GM04504 (cell line): ENCODE results near the gene NEGR1.
A peak's percentile ranks its signal among the peaks of the same experiment; 100 is the strongest.

Source experiments
- DNase-seq: peaks from one replicate; pipeline ENCODE4 v3.0.0-alpha.2; 2012; ENCODE audit warnings: low read depth

The NEGR1 gene

DNA sequence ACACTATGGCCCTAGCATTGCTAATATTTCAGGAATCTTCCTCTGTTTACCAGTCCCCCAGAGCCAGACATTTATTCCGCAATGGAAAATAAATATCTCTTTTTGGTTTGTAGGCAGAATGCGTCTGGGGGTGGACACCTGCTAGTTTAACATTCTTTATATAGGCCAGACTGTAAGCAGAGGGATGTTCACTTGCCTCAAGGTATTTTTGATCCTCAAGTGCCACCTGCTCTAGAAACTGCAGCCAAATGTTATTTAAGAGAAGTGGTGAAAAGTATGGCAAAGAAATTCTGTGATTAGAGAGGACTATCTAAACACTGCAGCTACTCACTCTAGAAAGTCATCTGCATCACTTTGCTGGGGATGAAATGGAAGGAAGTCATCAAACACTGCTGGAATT lies 164.7 kb downstream of the NEGR1 start:
- no peak for DNase-seq

DNA sequence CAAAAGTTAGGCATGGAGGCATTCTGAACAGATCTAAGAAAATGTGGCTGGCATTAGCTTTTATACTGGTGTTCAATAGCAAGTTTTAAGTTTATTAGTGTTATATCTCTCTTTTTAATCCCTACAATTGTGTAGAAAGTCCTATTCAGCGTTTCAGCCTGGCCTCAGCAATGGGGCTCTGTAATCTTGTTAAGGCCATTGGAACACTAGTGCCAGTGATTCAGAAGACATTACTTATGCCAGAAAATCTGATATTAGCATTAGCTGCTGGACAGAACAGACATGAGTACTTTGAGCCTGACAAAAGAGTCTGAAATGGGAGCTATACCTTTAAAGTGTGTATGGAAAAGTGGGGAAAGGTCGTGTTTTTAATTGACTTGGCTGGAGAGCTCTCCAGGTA lies 167.0 kb downstream of the NEGR1 start:
- no peak for DNase-seq

DNA sequence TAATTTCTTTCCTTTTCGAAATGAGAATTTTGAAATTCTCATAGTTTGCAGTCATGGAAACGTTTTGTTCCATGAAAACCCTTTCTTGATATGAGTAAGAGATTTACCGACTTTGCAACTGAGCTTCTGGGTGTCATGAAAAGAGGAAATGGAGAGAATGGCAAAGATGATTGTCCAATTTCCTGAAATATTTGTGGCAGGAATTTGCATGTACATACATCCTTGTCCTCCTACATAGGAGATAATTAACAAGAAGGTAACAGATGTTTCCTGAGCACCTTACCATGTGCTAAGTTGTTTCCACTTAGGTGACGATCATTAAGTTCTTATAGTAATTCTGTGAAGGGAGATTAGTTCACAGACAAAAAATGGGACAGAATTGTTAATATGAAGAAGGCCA lies 170.7 kb downstream of the NEGR1 start:
- DNase-seq: no peak

DNA sequence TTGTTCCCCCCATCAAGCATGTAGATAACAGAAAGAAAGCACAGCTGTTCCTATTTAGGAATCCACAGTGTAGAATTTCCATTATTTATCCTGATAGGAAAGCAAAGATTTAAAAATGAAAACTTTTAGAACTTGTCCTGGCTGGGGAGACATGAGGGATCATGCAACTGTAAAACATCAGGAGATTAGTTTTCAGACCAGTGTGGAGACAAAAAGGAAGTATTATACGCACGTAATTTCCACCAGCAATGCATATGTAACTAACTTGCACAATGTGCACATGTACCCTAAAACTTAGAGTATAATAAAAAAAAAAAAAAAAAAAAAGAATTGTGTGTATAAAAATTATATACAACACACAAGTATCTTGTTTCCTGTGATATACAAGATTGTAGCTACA lies 172.4 kb downstream of the NEGR1 start:
- no peak for DNase-seq

DNA sequence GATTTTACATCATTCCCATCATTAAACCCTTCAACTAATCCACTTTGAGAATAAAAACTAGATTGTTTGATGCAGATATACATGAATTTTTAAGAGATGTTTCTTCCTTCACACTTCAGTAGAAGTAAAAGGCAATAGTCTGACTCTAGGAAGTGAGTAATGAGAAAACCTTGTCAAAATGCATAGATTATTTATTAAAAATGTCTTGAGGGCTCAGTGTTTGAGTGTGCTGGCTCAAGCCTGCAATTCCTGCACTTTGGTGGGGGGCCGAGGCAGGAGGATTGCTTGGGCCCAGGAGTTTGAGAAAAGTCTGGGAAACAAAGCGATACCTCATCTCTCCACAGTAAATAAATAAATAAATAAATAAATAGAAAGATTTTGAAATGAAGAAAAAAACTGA lies 177.1 kb downstream of the NEGR1 start:
- no peak for DNase-seq

DNA sequence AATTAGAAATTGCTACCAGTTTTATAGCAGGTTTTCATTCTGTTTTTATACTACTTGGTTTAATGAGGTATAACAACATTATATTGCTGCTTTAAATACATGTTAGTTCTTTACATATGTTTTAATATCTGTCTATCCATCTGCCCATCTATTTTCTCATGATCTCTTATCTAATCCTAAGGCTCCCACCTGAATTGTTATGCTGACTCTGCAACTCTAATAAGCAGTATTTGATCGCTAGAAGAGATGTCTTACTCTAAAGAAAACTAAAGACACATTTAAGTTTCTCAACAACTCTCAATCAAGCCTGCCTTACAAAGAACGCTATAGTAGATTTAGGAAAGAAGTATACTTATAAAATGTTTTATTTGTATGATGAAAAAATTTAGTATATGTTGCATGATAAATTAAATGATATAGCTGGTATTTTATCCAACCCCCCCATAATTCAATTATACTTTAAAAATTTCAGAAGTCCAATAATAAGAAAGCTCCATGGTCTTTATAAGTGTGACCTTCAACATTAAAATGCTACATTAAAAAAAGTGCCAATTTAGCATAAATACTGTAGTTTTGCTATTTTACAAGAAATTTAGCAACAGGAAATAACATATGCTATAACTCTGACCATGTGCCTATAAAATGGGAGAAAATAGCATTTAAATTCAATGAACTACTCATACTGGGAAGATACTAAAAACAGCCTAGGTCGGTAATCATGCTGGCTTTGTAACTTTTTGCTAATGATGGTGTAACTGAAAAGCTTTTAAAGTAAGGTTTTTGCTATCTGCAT lies 180.3 kb downstream of the NEGR1 start:
- no peak for DNase-seq

DNA sequence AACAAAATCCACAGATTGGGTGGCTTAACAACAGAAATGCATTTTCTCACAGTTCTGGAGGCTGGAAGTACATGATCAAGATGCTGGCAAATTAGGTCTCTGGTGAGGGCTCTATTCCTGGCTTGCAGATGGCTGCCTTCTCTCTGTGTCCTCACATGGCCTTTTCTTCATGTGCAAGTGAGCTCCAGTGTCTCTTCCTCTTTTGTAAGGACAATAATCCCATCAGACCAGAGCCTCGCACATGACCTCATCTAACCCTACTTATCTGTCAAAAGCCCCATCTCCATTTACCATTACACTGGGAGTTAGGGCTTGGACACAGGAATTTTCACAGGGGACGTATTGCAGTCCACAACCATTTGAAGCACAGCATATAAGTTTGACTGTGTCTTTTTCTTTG lies 181.6 kb downstream of the NEGR1 start:
- DNase-seq: no peak

DNA sequence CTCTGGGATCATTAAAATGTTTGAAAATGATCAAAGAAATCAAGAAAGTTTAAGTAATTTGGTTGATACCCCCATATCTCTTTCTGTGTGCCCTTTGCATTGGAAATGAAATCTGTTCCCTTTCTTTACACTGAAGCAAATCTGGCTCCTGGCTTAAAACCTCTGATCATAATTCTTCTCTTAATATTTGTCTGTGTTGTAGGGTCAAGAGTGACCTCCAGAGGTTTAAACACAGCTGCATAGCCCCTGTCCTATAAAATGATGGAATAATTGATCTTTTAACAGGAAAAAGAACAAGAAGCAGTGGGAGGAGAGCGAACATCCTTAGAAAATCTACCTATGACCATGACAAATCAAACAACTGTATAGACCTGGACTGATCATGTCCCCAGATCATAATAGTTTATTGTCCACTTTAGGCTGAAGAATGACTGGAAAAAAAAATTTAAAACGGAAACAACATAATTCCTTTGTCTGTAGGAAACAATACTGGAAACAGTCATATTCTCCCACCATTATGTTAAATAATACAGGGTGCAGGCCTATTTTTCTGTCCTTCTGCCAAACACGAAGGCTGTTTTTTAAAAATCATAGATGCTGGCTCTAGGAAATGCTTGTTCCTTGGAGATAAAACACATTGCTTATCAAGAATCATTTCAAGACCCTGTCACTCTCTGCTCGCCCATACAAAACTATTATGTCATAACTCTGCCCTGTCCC lies 184.3 kb downstream of the NEGR1 start:
- DNase-seq: no peak

DNA sequence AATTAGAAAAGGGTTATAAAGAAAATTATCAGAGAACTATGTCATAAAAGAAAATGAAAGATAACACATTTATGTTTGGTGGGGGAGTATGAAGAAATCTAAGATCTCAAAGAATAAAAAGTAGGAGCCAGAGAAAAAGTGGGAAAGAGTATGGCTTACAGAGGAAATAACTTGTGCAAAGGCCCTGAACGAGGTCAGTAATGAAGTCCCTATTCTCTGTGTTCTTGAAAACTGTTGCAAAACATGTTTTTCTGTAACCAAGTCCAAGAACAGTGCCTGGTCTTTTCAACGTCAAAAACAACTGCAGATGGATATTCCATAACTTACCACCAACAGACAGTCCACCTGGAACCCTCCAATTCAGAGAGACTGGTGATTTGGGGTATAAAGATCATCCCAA lies 188.1 kb downstream of the NEGR1 start:
- DNase-seq: no peak

DNA sequence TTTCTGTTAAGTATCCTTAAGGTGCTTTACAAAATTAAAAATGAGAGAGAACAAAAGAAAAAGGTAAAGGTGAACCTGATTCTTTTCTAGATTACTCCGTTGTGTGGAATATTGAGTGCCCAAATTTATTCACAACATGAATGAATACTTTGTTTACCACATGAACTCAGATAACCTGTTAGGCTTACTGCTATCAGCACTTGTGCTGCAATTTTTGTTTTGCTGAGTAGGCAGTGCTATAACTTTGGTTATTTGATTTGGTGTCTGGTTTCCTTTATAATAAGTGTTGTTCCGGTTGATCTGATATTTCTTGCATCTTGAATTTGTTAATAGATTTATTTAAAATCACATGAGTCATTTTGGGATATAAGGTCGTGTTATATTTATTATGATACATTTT lies 195.9 kb downstream of the NEGR1 start:
- no peak for DNase-seq

DNA sequence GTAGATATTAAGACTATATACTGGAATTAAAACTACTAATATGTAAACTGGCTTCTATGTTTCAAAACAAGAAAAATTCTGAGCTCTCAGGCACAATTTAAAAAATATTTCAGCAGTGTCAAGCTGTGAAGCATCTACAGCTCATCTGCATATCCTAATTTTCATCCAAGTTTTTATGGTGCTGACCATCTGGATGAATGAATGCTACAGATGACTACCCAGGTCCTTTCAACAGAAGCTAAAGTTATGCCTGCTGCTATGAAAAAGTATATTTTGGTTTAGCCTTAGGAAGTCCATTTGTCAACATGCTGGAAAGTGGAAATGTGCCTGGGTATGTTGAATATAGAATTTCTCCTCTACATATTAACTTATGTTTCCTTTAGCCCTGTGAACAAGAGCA lies 206.9 kb downstream of the NEGR1 start:
- no peak for DNase-seq

DNA sequence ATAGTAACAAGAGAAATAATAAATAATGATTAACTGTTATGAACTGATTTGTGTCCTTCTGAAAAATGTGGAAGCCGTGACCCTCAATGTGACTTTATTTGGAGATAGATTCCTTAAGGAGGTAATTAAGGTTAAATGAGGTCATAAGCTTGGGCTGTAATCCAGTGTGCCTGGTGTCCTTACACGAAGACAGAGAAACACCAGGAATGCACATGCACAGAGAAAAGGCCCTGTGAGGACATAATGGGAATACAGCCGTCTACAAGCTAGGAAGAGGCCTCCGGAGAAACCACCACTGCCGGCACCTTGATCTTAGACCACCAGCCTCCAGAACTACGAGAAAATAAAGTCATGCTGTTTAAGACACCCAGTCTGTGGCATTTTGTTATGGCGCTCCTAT lies 215.9 kb downstream of the NEGR1 start:
- peak; percentile 32 for DNase-seq

DNA sequence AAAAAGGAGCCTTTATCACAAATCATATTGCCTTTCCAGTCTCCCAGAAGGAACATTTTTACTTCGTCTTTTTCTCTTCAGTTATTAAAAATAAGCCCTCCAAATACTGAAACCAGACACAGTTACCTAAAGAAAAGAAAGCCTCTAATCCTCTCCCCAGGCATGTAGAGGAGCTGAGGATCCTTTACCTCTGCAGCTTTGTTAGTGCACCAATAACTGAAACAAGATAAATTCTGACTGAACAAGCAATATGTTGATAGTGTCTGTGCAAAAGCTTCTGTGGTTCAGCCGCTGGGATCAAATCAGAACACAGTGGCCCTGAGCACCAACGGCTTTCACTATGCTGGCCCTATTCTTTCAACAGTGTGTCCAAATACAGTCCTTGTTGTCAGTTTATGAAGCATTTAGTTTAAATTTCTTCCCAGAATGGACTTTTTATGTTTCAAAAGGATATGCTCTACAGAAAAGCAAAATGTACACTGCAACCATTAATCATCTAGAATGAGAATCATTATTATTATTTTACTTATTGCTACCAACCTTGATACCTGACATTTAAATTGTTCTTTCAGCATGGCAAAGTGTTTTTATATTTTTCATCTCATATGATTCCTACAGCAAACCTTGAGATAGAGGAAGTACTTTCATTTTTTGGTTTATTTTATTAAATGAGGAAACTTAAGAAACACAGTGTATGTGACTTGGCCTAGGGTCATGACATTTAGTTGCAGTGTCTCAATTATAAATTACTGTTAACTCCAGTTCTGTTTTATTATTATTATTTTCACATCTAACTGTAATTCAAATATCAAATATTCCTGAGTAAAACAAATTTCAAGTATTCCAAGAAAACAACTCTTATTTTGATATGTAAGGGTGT lies 217.9 kb downstream of the NEGR1 start:
- DNase-seq: no peak

DNA sequence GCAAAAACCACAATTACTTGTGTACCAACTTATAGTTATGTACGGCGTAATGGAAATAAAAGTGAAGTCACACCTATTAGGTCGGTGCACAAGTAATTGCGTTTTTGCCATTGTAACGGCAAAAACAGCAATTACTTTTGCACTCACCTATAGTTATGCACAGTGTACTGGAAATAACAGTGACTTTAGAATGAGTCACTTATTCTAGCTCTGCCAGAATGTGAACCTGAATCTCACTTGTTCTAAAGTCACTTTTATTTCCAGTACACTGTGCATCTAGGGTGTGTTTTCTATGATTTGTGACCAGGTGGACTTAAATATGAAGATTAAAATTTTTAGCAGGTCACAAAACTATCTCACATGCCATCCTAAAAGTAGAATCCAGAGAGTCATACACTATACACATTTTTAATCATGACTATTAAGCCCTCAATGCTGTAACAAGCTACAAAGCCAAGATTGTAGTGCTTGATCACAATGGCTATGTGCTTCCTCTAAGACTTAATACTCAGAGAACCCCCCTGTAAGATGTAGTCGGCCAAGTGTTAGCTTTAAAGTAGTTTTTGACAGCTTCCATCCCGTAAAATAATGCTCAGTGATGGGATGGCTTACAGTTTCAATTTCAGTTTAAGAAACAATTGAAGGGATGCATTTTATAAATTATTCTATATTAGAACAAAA lies 218.8 kb downstream of the NEGR1 start:
- DNase-seq: no peak

DNA sequence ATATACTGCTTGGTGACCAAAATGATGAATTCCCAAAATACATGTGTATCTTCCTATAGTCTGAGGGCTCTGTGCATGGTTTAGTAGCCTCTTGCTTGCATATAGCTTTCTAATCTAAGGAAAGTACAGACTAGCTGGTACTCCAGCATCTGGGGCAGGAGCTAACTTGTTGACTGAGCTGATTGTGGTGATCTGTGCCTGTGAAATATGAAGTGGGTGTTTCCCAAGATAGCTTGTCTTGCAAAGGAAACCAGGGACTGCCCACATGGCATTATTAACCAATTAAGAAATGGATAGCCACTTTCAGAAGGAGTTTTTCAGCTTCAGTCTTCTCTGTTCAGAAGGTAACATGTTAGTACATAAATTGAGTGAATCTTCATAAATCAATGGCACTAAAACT lies 219.8 kb downstream of the NEGR1 start:
- no peak for DNase-seq

DNA sequence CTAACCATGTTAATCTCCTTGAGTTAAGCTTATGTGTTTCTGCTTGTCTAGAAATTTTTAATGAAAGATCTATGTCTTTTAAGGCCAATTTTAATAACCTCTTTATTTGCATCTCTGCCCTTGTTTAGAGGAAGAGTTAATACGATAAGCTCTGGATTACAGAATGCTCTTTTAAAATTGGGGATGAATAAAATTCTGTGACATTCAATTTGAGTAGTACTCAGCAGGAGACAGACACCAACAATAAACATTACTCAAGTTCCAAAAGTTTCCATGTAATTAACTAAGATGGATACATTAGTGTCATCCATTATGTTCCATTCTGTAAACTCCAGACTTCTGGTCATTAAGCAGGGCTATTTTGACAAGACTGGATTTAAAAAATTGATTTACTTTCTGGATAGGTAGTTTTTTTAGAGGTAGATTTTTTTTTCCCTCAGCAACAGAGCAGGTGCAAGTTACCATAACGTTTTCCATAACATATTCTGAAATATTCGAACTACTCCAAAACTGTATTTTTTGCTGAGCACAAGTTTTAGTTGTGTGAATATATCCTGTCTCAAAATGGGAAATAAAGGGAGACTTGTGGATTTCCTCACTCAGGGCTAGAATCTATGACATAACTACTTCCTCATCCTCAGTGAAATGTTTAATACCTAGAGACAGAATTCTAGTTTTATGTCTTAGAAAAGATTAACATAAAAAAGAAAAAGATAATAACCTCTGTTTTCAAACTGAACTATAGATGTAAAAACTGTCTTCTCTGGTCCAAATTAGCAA lies 221.7 kb downstream of the NEGR1 start:
- DNase-seq: no peak

DNA sequence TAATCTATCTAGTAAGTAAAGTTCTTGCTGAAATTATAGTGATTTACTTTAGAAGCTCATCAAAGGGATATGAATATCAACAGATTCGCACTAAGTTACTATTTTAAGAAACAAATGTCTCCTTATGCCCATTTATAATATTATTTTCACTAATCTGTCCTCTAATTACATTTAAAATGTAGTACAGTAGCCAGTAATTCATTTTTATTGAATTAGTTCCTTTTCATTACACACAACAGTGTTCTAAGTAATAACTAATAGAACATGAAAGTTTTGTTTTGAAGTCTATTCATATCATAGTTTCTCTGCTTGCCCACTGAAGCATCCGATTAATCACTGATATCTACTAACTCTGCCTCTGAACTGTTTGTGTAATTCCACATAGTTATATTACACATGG lies 225.8 kb downstream of the NEGR1 start:
- no peak for DNase-seq

DNA sequence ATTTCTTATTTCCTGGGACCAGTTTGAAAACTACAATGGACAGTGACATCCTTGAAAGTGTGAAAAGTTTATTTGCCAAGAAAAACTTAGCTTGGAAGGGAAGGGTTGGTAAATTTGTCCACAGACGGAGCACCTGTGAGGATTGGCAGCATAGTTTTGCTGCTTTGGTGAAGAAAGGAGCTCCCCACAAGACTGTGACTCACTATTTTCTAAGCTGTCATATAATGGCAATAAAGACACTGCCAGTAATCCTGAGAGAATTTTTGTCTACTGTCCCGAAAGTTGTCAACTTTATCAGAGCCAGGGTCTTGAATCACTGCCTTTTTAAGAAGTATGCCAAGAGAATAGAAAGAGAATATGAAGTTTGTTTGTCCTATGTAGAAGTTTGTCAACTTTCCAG lies 230.8 kb downstream of the NEGR1 start:
- DNase-seq: no peak

DNA sequence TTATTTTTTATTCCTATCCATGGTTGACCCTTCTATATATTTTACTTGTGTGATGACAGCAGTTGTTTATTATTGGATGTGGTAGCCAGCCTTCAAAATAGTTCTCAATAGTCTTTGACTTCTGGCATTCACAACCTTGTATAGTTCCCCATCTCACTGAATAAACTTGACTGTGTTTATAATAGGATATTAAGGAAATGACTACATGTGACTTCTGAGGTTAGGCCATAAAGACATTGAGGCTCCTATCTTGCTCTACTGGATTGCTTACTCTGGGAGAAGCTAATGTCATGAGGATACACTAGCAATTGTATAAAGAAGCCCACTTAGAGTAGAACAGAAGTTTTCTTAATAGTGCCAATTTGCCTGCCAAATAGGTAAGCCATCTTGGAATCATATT lies 231.8 kb downstream of the NEGR1 start:
- no peak for DNase-seq

DNA sequence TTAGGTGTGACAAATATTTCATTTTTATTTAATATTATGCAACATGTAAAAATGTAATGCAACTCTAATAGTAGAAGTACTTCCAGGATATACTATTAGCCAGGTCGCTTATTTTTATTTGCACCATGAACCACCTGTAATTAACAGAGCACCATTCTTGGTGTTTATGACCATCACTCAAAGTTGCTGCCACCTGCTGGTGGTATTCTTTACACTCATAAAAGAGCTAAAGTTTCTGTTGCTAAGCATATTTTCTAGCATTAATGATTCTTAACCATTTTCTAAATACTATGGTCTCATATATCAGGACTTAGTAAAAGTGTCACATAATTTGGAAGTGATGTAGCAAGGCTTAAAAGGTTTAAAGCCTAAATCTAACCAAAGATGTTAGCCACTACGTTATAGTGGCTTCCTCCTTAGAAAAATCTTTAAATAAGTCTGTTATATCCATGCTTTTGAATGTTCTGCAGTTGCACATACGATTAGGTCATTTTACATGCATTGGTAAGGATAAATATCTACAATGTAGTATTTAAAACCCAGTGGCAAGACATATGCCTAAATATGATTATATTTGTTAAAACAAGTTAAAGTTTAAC lies 244.5 kb downstream of the NEGR1 start:
- DNase-seq: peak; percentile 10

DNA sequence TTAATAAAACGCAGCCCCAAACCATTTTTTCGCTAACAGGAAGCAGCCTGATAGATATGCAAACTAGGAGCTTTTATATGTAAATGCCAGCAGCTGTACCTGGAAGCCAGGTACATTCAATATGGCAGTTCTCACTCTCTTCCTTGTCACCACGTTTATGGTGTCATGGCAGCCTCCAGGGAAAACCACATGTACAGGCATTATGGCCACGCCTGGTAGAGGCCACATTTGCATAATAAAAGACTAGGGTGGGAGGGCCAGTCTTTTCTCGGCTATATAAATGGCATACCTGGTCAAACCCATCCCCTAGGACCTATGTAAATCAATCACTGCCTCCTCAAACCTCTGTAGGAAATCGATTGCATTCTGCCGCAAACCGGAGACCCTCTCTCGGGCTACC lies 247.5 kb downstream of the NEGR1 start:
- no peak for DNase-seq
